ENCODE data around the gene DTYMK.

DNA sequence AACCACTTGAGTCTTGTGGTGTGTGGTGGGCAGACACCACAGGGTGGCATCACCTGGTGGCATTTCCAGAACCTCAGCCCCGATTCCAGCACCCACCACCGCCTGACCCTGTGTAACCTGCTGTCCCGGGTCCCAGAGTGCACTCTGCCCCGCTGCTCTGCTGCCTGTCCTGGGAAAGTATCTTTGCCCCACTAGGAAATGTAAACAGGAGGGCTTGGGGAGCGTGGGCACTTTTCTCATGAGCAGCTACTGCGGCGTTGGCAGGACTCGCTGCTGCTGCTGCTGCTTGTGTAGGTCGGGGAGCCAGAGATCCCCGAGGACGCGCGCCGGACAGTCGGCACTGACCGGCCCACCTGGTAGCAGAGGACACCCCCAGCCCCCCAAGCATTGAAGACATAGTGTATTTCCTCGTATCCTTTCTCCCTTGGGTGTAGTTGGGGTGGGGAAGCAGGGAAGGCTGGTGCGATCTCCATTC, 13.4 kb downstream of the DTYMK start:
- TF ChIP-seq ZNF274 (IDR thresholded peaks at IDR 0.05; ENCODE audit: low read depth, low read length) = no peak
- TF ChIP-seq YY1 (IDR thresholded peaks at IDR 0.05; ENCODE audit: insufficient read depth, insufficient read length) = no peak

All from NT2/D1 (cell line).